Mesothelial cell of epicardium (in vitro differentiated cells): Measurements from ENCODE around the gene TMEM39B. TPM values are rescaled to one million over a fixed set of nuclear protein-coding genes. Genes with fewer than 3 reads are reported as not detected.
"Not testable (repeated sequence)": the region's sequence is repeated elsewhere in the genome, so short reads cannot be mapped to it uniquely, and the experiment has no call there.

ENCODE experiments used
- DNase-seq, 2 experiments: peaks; one replicate each; pipeline ENCODE4 v3.0.0; 2021; ENCODE audit warnings: low spot score in 2 of 2; ENCODE audit not compliant: unreplicated experiment in 2 of 2
- H3K27ac Mint-ChIP-seq: 2 replicates; pipeline ENCODE4 v1.8.0; 2021; ENCODE audit warnings: mixed read lengths
- H3K27me3 Mint-ChIP-seq: 2 replicates; pipeline ENCODE4 v1.8.0; 2021; ENCODE audit warnings: low read depth, mixed read lengths
- H3K36me3 Mint-ChIP-seq: 2 replicates; pipeline ENCODE4 v1.8.0; 2021; ENCODE audit warnings: mixed read lengths
- H3K4me1 Mint-ChIP-seq: 2 replicates; pipeline ENCODE4 v1.8.0; 2021; ENCODE audit warnings: mixed read lengths
- H3K4me3 Mint-ChIP-seq: 2 replicates; pipeline ENCODE4 v1.8.0; 2021; ENCODE audit warnings: mild to moderate bottlenecking, moderate library complexity, mixed read lengths
- H3K9me3 Mint-ChIP-seq: 2 replicates; pipeline ENCODE4 v1.8.0; 2021; ENCODE audit warnings: mixed read lengths
- total RNA-seq: library from RNA; stranded (reverse); gene quantifications from 3 replicates; pipeline ENCODE4 v1.2.1, GENCODE V29; 2021
- TF ChIP-seq, protein P1 (sequence below): fragments of 200-600 bp; sonication (generic); IDR thresholded peaks from one replicate; pipeline ENCODE4 v1.5.0; 2021; ENCODE audit warnings: antibody characterized with exemption; ENCODE audit not compliant: unreplicated experiment

The TMEM39B gene
- total RNA-seq, 1 donor from 2014 or later = 23.5 TPM

DNA sequence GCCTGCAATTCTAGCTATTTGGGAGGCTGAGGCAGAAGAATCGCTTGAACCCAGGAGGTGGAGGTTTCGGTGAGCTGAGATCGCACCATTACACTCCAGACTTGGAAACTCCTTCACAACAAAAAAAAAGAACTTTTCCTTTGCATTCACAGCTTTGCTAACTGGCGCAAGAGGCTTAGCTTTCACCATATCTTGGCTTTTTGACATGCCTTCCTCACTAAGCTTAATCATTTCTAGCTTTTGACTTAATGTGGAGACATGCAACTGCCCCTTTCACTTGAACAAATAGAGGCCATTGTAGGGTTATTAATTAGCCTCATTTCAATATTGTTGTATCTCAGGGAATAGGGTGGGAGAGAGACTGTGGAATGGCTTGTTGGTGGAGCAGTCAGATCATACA, 43.8 kb downstream of the TMEM39B start:
- peaks cover 10% of the 10 kb centered on the region for H3K4me1 Mint-ChIP-seq
- DNase-seq = no peak
- TF ChIP-seq, protein P1, sequence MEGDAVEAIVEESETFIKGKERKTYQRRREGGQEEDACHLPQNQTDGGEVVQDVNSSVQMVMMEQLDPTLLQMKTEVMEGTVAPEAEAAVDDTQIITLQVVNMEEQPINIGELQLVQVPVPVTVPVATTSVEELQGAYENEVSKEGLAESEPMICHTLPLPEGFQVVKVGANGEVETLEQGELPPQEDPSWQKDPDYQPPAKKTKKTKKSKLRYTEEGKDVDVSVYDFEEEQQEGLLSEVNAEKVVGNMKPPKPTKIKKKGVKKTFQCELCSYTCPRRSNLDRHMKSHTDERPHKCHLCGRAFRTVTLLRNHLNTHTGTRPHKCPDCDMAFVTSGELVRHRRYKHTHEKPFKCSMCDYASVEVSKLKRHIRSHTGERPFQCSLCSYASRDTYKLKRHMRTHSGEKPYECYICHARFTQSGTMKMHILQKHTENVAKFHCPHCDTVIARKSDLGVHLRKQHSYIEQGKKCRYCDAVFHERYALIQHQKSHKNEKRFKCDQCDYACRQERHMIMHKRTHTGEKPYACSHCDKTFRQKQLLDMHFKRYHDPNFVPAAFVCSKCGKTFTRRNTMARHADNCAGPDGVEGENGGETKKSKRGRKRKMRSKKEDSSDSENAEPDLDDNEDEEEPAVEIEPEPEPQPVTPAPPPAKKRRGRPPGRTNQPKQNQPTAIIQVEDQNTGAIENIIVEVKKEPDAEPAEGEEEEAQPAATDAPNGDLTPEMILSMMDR = no peak
- H3K9me3 Mint-ChIP-seq = no peaks in the 10 kb centered on the region
- no peak overlapping the region for H3K4me3 Mint-ChIP-seq
- H3K27me3 Mint-ChIP-seq = no peaks in the 10 kb centered on the region
- H3K36me3 Mint-ChIP-seq = peaks cover 5% of the 10 kb centered on the region
- no peak overlapping the region for H3K27ac Mint-ChIP-seq

DNA sequence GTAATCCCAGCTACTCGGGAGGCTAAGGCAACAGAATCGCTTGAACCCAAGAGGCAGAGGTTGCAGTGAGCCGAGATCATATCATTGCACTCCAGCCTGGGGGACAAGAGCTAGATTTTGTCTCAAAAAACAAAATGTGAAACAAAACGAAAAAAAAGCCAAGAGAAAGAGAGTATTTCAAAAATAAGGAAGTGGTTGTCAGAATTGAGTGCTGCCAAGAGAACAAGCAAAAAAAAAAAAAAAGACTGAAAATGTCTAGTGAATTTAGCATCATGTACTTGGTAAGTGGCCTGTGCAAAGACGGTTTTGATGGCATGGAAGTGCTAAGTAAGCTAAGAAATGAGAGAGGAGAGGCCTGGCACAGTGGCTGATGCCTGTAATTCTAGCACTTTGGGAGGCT, 49.4 kb downstream of the TMEM39B start:
- H3K36me3 Mint-ChIP-seq = peaks cover 5% of the 10 kb centered on the region
- peaks cover 11% of the 10 kb centered on the region for H3K4me1 Mint-ChIP-seq
- no peak overlapping the region for H3K4me3 Mint-ChIP-seq
- no peaks in the 10 kb centered on the region for H3K27me3 Mint-ChIP-seq
- TF ChIP-seq, protein P1 = no peak
- no peak for DNase-seq
- H3K9me3 Mint-ChIP-seq = no peaks in the 10 kb centered on the region
- no peak overlapping the region for H3K27ac Mint-ChIP-seq

DNA sequence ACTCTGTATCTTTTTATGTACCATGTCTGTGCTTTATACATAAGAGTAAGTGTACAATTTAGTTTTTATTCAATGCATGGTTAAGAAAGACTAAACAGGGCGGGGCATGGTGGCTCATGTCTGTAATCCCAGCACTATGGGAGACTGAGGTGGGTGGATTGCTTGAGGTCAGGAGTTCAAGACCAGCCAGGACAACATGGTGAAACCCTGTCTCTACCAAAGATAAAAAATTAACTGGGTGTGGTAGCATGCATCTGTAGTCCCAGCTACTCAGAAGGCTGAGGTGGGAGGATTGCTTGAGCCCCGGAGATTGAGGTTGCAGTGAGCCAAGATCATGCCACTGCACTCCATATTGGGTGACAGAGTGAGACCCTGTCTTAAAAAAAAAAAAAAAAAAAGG, 50.6 kb downstream of the TMEM39B start:
- not testable (repeated sequence) for H3K9me3 Mint-ChIP-seq, H3K36me3 Mint-ChIP-seq, H3K27me3 Mint-ChIP-seq, H3K4me3 Mint-ChIP-seq, H3K27ac Mint-ChIP-seq, DNase-seq
- peaks cover 11% of the 10 kb centered on the region for H3K4me1 Mint-ChIP-seq

DNA sequence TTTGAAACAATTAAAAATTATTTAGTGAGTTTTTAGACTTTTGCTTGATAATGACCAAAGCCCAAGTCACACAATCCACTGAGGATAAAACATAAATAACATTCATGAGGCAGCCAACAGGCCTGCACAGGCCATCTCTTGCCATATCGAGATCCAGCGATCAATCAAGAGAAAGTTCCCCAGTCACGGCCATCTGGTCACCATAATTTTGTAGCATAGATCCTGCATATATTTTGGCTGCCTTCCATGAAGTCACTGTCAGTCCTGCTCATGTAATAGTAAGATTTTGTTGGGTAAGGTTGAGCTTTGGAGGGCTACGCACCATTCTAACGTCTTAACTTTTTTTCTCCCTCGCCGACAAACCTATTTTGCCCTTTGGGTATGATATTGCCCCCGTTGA, 52.6 kb downstream of the TMEM39B start:
- Mint-ChIP-seq H3K9me3 (no peaks in the 10 kb centered on the region), H3K4me1 (peaks cover 11% of the 10 kb centered on the region), H3K36me3 (peaks cover 5% of the 10 kb centered on the region), H3K27ac (no peak overlapping the region), H3K27me3 (no peaks in the 10 kb centered on the region), H3K4me3 (no peak overlapping the region)
- DNase-seq = no peak
- TF ChIP-seq, protein P1 = no peak

DNA sequence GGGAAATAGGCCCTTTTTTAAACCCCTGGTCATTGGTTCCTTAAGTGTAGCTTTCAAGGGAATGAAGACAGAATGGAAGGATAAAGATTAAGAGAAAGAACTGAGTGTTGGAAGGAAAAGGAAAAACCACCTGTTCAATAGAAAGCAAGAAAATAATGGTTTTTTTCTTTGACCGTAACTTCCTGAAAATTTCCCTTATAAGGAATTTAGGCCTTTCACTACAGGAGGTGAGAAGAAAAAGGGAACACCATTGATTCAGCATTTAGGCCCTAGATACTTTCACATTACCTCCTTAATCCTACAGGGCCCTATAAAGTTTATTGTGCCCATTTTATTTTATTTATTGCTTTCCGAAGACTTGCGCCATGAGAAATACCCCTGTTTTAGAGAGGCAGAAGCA, 54.0 kb downstream of the TMEM39B start:
- no peak overlapping the region for H3K27ac Mint-ChIP-seq
- H3K4me1 Mint-ChIP-seq = peaks cover 6% of the 10 kb centered on the region
- DNase-seq = no peak
- H3K36me3 Mint-ChIP-seq = no peaks in the 10 kb centered on the region
- H3K4me3 Mint-ChIP-seq = no peak overlapping the region
- H3K27me3 Mint-ChIP-seq = no peaks in the 10 kb centered on the region
- TF ChIP-seq, protein P1 = no peak
- H3K9me3 Mint-ChIP-seq = no peaks in the 10 kb centered on the region

DNA sequence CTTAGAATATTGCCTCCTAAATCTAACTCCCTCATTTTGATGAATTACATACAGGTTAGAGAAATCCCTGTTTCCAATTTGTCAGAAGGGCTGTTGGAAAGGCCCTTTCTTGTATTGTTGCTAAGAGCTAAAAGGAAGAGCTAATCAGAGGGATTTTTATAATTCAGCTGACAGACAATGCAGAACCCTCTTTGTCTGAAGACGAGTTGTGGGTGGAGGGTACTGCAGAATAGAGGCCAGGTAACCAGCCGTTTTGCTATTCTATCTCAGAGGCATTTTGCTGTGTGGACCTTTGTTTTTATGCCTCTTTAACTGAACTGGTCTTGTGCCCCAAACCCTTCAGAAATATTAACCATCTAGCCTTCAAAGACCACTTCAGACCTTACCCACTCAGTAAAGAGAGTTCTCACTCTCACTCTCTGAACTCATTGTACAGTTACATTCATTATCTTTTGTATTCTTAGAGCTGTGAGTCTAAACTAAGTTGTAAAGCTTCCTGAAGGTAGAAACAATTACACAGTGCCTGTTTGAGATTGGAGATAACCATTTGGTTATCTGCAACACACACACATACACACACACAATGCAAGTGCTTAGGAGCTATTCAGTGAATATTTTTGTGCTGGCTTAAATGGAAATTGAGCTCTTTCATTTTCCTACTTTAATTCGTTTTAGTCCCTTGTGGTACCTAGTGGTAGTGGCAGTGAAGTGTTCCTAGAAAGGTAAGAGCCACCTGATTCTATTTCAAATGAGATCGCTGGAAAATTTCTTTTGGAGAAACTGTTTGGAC, 54.9 kb downstream of the TMEM39B start:
- Mint-ChIP-seq H3K36me3 (no peaks in the 10 kb centered on the region), H3K4me3 (no peak overlapping the region), H3K27ac (peak overlapping the region; percentile 52), H3K27me3 (no peaks in the 10 kb centered on the region), H3K4me1 (peaks cover 6% of the 10 kb centered on the region), H3K9me3 (no peaks in the 10 kb centered on the region)
- TF ChIP-seq, protein P1 = peak; percentile 28
- no peak for DNase-seq
